Astrocyte of the cerebellum (primary cell): ENCODE data around the gene TPPP.

Experiments
- DNase-seq: peaks from one replicate; pipeline ENCODE4 v3.0.0-alpha.2; 2011; ENCODE audit warnings: low read depth
- H3K4me3 ChIP-seq: 2 replicates; pipeline ENCODE4 v1.5.1; 2011; ENCODE audit warnings: mild to moderate bottlenecking, low read depth, low read length, moderate library complexity
- in situ Hi-C: cut with HindIII; loops from 2 replicates; pipeline ENCODE4 v1.10.0; 2017; ENCODE audit warnings: low sequenced_read_pairs
- TF ChIP-seq, protein P1 (sequence below): IDR thresholded peaks from 2 replicates; pipeline ENCODE4 v1.5.1; 2012; ENCODE audit warnings: low read length, low read depth, moderate library complexity, mild to moderate bottlenecking; ENCODE audit errors: missing control alignments

Gene TPPP

DNA sequence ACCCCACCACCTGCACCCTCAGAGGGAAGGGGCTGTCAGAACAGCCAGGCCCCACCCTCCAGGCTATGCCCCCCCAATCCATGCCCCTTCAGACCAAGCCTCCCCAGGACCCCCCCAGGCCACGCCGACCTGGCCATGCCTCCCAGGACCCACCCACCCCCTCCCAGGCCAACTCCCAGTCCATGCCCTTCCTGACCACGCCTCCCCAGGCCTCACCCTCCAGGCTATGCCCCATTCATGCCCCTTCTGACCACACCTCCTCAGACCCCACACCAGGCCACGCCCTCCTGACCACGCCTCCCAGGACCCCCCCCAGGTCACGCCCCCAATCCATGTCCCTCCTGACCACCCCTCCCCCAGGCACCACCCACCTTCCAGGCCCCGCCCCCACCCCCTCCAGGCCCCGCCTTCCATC lies 27.6 kb downstream of the TPPP start:
- TF ChIP-seq, protein P1, sequence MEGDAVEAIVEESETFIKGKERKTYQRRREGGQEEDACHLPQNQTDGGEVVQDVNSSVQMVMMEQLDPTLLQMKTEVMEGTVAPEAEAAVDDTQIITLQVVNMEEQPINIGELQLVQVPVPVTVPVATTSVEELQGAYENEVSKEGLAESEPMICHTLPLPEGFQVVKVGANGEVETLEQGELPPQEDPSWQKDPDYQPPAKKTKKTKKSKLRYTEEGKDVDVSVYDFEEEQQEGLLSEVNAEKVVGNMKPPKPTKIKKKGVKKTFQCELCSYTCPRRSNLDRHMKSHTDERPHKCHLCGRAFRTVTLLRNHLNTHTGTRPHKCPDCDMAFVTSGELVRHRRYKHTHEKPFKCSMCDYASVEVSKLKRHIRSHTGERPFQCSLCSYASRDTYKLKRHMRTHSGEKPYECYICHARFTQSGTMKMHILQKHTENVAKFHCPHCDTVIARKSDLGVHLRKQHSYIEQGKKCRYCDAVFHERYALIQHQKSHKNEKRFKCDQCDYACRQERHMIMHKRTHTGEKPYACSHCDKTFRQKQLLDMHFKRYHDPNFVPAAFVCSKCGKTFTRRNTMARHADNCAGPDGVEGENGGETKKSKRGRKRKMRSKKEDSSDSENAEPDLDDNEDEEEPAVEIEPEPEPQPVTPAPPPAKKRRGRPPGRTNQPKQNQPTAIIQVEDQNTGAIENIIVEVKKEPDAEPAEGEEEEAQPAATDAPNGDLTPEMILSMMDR, result no peak
- no peak overlapping the region for H3K4me3 ChIP-seq
- no peak for DNase-seq
- in situ Hi-C loops, result no loop called here

DNA sequence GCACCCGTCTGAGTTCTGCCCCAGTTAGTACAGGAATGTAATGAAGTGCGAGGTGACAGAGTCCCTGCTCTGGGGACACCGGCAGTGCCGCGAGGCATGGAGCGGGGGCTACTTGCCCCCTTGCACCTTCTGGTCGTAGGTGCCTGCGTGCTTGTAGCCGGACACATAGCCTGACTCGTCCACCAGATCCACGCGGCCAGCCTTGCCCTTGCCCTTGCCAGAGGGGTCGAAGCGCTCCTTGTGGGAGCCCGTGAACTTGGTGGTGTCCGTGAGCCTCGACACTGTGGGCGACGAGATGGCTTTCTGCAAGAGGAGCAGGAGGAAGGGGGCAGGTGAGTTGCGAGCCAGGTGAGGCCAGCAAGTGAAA lies 28.2 kb downstream of the TPPP start:
- no peak for DNase-seq
- no peak overlapping the region for H3K4me3 ChIP-seq
- TF ChIP-seq, protein P1, result no peak
- in situ Hi-C loops, result no loop called here

DNA sequence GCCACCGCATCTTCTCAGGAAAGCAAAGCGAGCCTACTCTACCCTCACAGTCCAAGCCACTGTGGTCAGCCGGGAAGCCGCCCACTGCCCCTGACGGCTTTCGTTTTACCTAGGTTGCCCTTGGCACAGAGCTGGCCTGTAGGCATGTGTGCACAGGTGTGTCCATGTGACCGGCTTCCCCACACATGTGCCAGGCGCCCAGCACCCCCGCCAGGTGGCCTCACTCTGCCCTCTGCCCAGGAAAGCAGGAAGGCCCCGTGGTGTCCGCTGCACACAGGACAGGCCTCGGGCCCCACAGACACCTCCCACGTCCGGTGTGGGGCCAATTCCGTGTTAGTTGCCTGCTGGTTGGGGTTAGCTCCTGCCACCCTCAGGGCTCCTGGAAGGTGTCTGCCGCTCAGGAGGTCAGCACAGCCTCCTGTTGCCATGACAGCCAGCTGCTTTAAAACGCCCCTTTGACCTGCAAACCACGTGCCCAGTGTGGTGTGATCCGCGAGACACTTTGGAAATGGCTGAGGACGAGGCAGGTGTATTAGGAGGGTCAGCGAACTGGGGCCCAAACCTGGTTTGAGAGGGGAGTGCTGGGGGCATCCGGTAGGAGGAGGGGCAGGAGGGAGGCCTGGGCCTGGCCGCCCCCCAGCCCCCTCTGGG lies 28.7 kb downstream of the TPPP start:
- in situ Hi-C loops, result no loop called here
- H3K4me3 ChIP-seq, result no peak overlapping the region
- TF ChIP-seq, protein P1, result no peak
- no peak for DNase-seq

DNA sequence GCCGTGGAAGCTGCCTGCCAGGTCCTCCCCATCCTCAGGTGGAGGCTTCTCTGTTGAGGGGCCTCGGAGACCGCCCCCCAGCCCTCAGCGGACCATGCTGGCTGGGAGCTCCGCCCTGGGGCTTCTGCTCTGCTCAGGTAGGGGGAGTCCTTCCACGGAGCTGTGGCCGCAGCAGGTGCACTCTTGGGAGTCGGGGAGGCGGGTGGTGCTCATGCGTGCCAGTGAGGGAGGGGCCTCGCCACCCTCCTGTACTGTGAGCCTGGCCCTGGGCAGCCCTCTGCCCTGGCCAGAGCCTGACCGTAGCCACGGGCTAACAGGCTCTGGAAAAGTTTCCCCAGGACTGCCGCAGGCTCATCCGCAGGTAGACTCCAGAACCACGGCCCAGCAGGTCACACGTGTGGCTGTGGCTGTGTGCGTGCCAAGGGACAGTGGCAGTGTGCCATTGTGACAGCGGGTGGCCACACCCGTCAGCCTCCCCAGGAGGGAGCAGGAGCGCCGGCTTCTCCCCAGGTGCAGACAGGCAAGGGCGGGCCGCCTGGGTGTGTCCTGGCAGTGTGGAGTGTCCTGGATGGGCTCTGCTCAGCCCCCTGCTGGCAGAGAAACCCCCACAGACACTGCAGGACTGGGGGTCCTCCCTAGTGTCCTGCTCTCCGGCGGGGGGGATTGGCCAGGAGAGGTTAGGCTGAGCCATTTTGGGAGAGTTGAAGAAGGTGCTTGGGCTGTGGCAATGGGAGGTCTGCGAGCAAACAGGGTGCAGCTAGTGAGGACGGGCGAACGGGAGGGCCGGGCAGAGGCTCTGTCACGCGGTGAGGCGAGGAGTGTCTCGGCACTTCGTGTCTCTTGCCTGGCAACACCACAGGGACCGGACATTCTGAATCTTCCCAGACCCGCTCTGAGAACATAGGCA lies 29.5 kb downstream of the TPPP start:
- TF ChIP-seq, protein P1, result no peak
- DNase-seq, result no peak
- no peak overlapping the region for H3K4me3 ChIP-seq
- in situ Hi-C loops, result no loop called here

DNA sequence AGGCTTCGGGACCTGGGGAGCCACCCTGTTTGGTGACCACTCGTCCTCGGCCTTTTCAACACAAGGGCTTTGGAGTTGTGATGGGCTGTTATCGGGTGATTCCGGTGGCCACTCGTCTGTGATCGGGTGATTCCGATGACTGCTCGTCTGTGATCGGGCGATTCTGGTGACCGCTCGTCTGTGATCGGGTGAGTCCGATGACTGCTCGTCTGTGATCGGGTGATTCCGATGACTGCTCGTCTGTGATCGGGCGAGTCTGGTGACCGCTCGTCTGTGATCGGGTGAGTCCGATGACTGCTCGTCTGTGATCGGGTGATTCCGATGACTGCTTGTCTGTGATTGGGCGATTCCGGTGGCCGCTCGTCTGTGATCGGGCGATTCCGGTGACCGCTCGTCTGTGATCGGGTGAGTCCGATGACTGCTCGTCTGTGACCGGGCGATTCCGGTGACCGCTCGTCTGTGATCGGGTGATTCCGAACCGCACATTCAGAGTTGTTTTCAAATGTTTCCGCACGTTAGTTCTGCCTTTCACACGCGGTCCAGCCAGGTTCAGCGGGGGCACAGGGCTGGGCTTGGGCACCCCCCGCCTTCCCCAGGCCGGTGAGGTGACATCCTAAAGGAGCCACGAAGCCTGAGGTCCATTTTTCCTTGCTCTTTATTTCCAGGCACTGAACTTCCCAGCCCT lies 30.3 kb downstream of the TPPP start:
- DNase-seq, result no peak
- H3K4me3 ChIP-seq, result no peak overlapping the region
- in situ Hi-C loops, result no loop called here
- TF ChIP-seq, protein P1, result no peak

DNA sequence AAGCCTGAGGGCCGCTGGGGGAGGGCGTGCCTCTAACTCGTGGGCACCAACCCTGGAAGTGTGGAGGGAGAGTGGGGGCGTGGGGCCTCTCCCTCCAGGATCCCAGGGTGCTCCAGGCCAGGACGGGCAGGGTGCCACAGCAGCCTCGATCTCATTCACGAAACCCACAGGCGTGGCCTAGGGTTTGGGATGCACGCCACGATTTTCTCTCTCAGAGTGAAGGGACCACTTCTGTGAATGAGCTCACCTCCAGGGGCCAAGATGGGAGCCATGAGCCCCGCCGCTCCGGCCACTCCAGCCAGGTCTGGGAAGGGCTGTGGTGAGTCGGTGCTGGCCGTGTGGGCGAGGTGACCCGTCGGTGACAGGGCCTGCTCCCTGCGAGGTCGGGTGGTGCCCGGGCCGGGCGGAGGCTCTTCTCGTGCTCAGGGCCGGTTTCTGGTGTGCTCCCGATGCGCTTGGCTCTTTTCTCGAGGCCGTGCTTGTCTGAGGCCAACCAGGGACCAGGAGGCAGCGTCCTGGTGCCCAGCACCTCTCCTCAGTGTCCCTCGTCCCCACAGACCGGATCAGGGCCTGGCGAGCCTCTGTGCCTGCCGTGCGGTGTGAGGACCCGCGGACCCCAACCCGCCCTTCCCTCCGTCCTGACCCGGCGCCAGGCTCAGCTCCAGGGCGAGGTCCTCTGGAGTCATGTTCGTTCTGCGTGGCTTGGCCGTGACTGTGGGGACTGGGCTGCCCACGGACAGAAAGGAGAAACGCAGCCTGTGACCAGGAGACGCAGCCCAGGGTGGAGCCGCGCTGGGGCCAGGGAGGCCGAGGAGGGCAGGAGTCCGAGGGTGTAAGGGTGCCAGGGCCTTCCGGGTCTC lies 31.0 kb downstream of the TPPP start:
- TF ChIP-seq, protein P1, result no peak
- in situ Hi-C loops, result no loop called here
- no peak overlapping the region for H3K4me3 ChIP-seq
- DNase-seq, result no peak
